Testis (tissue), 3 donors: Measurements from ENCODE around the gene ARTN. TPM values are rescaled to one million over a fixed set of nuclear protein-coding genes. Genes with fewer than 3 reads are reported as not detected.

ENCODE experiments used
- DNase-seq: peaks from one replicate; pipeline ENCODE4 v3.0.0-alpha.2; 2019
- H3K27ac ChIP-seq, 2 donors: fragments of 200-600 bp; sonication (generic); one replicate each; pipeline ENCODE4 v1.5.1; 2019
- H3K27me3 ChIP-seq: fragments of 200-600 bp; sonication (generic); one replicate; pipeline ENCODE4 v1.5.1; 2019
- H3K36me3 ChIP-seq: fragments of 200-600 bp; sonication (generic); one replicate; pipeline ENCODE4 v1.5.1; 2017; ENCODE audit warnings: low read depth; ENCODE audit errors: missing control alignments
- H3K4me1 ChIP-seq: fragments of 200-600 bp; sonication (generic); one replicate; pipeline ENCODE4 v1.5.1; 2019
- H3K4me3 ChIP-seq, 2 donors: fragments of 200-600 bp; sonication (generic); one replicate each; pipeline ENCODE4 v1.5.1; 2017 to 2019
- H3K9me3 ChIP-seq: fragments of 200-600 bp; sonication (generic); one replicate; pipeline ENCODE4 v1.5.1; 2017
- POLR2A ChIP-seq: fragments of 450-650 bp; IDR thresholded peaks from one replicate; pipeline ENCODE4 v1.6.1; 2017; ENCODE audit warnings: antibody characterized with exemption, mild to moderate bottlenecking, moderate library complexity
- WGBS, 2 donors: methylation state at CpG; one replicate each; pipeline ENCODE4 v1.1.5; 2018; 5-methylcytosine and 5-hydroxymethylcytosine counted together
- intact Hi-C: fragments of 100-400 bp; cut with DNase I; formaldehyde crosslinking; loops from one replicate; pipeline ENCODE4 v1.15.1; 2023; ENCODE audit warnings: low total_unique reads
- polyA plus RNA-seq: library from polyadenylated mRNA; stranded (reverse); fragments of 350-450 nt; fragmentation: Illumina TruSeq; extraction: RNeasy Lipid Tissue Mini Kit (QIAGEN cat#74804); gene quantifications from one replicate; pipeline ENCODE4 v1.2.3, GENCODE V29; 2014; ENCODE audit warnings: low read depth, low replicate concordance; ENCODE audit not compliant: insufficient read depth
- total RNA-seq, 2 donors: library from RNA; depleted of rRNA; stranded (reverse); fragments of >200 nt; gene quantifications; one replicate each; pipeline ENCODE4 v1.2.3, GENCODE V29; 2016
- TF ChIP-seq, protein P1 (sequence below), 3 experiments: fragments of 450-650 bp in 2 of 3; fragments of 200-600 bp in 1 of 3; sonication (generic) in 1 of 3; IDR thresholded peaks; one replicate each; pipeline ENCODE4 v1.5.1; 2016 to 2019; ENCODE audit warnings: antibody characterized with exemption in 3 of 3, mild to moderate bottlenecking in 2 of 3, moderate library complexity in 1 of 3

The ARTN gene
- total and polyA plus RNA-seq, 3 donors from 2014 or later: 1.6 to 5.4 (median 1.9) TPM

DNA sequence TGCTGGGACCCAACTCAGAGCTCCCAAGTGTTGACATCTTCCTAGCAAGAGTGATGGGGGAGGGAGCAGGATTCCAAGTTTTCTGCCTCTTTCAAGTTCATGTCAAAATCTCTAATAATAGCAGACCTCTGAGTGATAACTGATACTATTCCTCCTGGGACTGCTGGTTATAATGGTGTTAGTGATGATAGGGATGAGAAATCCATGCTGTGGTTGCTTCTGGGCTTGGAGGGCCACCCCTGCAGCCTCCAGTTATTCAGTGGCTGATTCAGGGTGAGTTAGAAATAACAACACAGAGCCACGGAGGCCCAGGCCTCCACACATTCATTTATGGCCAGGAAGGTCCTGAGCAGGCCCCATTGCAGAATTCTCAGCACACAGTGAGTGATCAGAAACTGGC, 40.6 kb upstream of the ARTN start:
- WGBS, 2 donors: 53 to 71% methylated on average over 1 of the region's 1 CpG
- Histone ChIP-seq H3K27me3 (no peaks in the 10 kb centered on the region), H3K4me1 (peaks cover 11% of the 10 kb centered on the region), H3K9me3 (no peaks in the 10 kb centered on the region), H3K4me3 (no peak overlapping the region), H3K27ac (peak overlapping the region; percentile 0 to 71), H3K36me3 (no peaks in the 10 kb centered on the region)
- TF ChIP-seq POLR2A: no peak
- TF ChIP-seq, protein P1, sequence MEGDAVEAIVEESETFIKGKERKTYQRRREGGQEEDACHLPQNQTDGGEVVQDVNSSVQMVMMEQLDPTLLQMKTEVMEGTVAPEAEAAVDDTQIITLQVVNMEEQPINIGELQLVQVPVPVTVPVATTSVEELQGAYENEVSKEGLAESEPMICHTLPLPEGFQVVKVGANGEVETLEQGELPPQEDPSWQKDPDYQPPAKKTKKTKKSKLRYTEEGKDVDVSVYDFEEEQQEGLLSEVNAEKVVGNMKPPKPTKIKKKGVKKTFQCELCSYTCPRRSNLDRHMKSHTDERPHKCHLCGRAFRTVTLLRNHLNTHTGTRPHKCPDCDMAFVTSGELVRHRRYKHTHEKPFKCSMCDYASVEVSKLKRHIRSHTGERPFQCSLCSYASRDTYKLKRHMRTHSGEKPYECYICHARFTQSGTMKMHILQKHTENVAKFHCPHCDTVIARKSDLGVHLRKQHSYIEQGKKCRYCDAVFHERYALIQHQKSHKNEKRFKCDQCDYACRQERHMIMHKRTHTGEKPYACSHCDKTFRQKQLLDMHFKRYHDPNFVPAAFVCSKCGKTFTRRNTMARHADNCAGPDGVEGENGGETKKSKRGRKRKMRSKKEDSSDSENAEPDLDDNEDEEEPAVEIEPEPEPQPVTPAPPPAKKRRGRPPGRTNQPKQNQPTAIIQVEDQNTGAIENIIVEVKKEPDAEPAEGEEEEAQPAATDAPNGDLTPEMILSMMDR (IDR thresholded peaks at IDR 0.05): no peak
- intact Hi-C loops: no loop called here
- DNase-seq: no peak

DNA sequence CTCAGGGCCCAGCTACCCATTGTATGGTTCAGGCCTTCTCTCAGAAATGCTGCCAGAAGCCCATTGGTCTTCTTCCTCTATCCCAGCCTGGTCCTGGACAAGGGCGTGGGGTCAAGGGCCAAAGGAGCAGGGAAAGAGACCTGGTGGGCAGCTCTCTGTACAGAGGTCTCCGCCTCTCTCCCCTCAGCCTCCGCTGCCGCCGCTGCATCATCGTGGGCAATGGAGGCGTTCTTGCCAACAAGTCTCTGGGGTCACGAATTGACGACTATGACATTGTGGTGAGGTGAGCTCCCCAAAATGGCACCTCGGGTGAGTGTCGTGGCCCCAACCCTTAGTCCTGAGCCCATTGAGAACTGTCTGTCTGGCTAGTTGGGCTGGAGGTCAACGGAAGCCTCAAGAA, 34.6 kb upstream of the ARTN start:
- DNase-seq: no peak
- no peak overlapping the region for H3K27ac ChIP-seq
- no peak for TF ChIP-seq POLR2A
- peaks cover 10% of the 10 kb centered on the region for H3K4me1 ChIP-seq
- WGBS, 2 donors: 97% methylated on average over 7 to 12 of the region's 12 CpGs
- H3K9me3 ChIP-seq: no peaks in the 10 kb centered on the region
- H3K27me3 ChIP-seq: no peaks in the 10 kb centered on the region
- H3K4me3 ChIP-seq: no peak overlapping the region
- H3K36me3 ChIP-seq: no peaks in the 10 kb centered on the region
- intact Hi-C loops: no loop called here

DNA sequence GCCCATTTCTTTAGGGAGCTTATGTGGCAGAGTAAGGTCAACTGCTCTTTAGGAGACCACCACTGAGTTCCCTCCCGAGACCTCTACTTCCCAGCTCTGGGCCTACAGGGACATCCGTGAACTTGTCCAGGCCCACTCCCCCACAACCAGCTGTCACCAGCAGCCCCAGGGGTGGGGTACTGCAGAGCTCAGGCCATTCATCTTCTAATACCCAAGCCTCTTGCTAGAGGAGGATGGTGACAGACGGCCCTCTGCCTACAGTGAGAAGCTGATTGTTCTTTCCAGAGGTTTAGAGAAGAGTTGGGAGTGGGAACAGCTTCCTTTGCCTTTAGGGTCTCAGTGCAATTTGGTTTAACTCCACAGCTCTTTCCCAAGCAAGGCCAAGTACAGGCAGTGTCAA, 33.2 kb upstream of the ARTN start:
- H3K36me3 ChIP-seq: no peaks in the 10 kb centered on the region
- H3K27ac ChIP-seq: no peak overlapping the region
- no peak for DNase-seq
- intact Hi-C loops: no loop called here
- no peak for TF ChIP-seq POLR2A
- TF ChIP-seq, protein P1 (IDR thresholded peaks at IDR 0.05): no peak
- H3K27me3 ChIP-seq: no peaks in the 10 kb centered on the region
- H3K4me3 ChIP-seq: no peak overlapping the region
- no peaks in the 10 kb centered on the region for H3K9me3 ChIP-seq
- WGBS, 2 donors: 87 to 89% methylated on average over 3 of the region's 3 CpGs
- peaks cover 5% of the 10 kb centered on the region for H3K4me1 ChIP-seq

DNA sequence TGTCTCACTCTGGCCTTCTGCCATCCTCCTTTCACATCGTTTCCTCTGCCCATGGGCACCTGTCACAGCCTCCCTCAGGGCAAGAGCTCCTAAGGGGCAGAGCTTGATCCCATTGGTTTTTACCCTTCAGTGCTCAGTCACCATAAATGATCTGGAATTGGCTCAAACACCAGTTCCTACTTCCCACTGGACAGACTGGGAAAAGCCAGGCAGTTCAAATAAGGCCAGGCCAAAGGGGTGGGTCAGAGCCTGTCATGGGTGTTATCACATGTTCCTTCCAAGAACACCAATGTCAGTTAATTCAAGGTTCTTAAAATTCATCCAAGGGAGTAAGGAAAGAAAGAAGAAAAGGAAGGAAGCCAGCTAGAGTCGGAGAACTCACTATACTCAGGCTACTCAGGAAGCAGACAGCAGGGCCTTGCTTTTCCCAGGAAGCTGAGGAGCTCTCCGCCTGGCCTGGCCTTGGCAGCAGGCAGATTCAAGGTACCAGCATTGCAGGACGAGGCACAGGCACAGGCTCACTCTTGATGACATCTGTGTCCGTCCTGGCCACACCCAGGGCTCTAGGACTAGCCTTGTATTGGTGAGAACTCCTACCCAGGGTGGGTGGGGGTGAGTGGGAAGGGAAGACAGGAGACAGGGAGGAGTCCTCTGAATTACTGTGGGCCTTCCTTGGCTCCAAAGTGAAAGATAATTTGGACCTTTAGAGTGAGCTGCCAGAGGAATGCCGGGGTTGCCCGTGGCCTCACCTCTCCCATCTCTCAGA, 32.2 kb upstream of the ARTN start:
- no peak for DNase-seq

DNA sequence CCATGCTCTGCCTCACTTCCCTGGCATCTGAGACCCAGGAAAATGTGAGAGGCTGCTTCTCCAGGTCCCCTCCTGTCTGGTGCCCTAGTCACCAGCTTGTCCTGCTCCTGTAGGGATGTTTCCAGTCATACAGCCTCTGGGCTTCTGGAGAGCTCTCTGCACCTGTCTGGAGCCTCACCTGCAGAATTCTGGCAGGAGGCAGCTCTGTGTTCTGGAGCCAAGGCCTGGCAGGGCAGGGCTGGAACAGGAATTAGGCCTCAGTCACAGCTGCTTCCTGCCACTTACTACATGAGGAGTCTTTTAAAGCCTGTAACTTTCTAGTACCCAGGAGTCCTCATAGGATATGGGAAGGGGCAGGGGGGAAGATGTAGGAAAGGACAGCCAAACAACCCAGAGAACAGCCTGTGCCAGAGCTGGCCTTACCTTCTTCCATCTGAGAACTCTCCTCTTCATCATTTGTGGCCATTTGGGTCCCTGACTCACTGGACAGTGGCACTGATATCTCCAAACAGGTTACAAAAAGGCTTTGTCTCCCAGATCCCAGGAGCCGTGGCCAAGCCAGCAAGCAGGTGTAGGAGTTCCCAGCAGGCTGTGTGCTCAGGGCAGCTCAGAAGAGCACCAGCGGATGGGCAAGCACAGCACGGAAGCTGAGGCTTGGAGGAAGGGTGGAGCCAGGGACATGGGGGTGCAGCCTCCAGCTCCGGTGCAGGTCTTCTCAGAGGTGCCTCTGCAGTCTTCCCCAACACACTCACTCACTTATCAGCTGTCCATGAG, 31.4 kb upstream of the ARTN start:
- TF ChIP-seq POLR2A: no peak
- TF ChIP-seq, protein P1 (IDR thresholded peaks at IDR 0.05): no peak
- H3K27ac ChIP-seq: no peak overlapping the region
- H3K9me3 ChIP-seq: no peaks in the 10 kb centered on the region
- H3K36me3 ChIP-seq: no peaks in the 10 kb centered on the region
- peaks cover 5% of the 10 kb centered on the region for H3K4me1 ChIP-seq
- intact Hi-C loops: no loop called here
- no peak overlapping the region for H3K4me3 ChIP-seq
- WGBS, 2 donors: 77 to 79% methylated on average over 3 to 4 of the region's 4 CpGs
- H3K27me3 ChIP-seq: no peaks in the 10 kb centered on the region
- no peak for DNase-seq

More for the DNA sequence above, 32.2 kb upstream of the ARTN start:
- Histone ChIP-seq H3K4me1 (peaks cover 5% of the 10 kb centered on the region), H3K27me3 (no peaks in the 10 kb centered on the region), H3K9me3 (no peaks in the 10 kb centered on the region), H3K4me3 (no peak overlapping the region), H3K36me3 (no peaks in the 10 kb centered on the region), H3K27ac (no peak overlapping the region)
- intact Hi-C loops: no loop called here
- 66% methylated on average over 6 to 7 of the region's 7 CpGs for WGBS, 2 donors
- TF ChIP-seq, protein P1 (IDR thresholded peaks at IDR 0.05): no peak
- TF ChIP-seq POLR2A: no peak
